Hepatocyte (in vitro differentiated cells): ENCODE measurements around the gene NRG3. TPM values are rescaled to one million over a fixed set of nuclear protein-coding genes. Genes with fewer than 3 reads are reported as not detected.
"Not testable (repeated sequence)": the region's sequence is repeated elsewhere in the genome, so short reads cannot be mapped to it uniquely, and the experiment has no call there.

Experiments used
- DNase-seq: peaks from one replicate; pipeline ENCODE4 v3.0.0-alpha.2; 2016; ENCODE audit warnings: low spot score
- H2AFZ ChIP-seq: fragments of 200-600 bp; sonication (generic); 2 replicates; pipeline ENCODE4 v1.6.0; 2016; ENCODE audit warnings: antibody characterized with exemption, mild to moderate bottlenecking
- H3K27ac ChIP-seq: fragments of 200-600 bp; sonication (generic); 2 replicates; pipeline ENCODE4 v1.5.1; 2016; ENCODE audit warnings: mild to moderate bottlenecking
- H3K27me3 ChIP-seq: fragments of 200-600 bp; sonication (generic); 2 replicates; pipeline ENCODE4 v1.6.1; 2016
- H3K36me3 ChIP-seq: fragments of 200-600 bp; sonication (generic); replicated peaks from 2 replicates; pipeline ENCODE4 v1.5.1; 2016; ENCODE audit warnings: low read depth; ENCODE audit not compliant: insufficient read depth
- H3K4me1 ChIP-seq: fragments of 200-600 bp; sonication (generic); 2 replicates; pipeline ENCODE4 v1.5.1; 2016; ENCODE audit warnings: mild to moderate bottlenecking, moderate library complexity; ENCODE audit not compliant: insufficient read depth
- H3K4me2 ChIP-seq: fragments of 200-600 bp; sonication (generic); 2 replicates; pipeline ENCODE4 v1.6.0; 2016
- H3K4me3 ChIP-seq: fragments of 200-600 bp; sonication (generic); 2 replicates; pipeline ENCODE4 v1.5.1; 2016; ENCODE audit warnings: mild to moderate bottlenecking
- H3K79me2 ChIP-seq: fragments of 200-600 bp; sonication (generic); 2 replicates; pipeline ENCODE4 v1.6.0; 2017; ENCODE audit warnings: mild to moderate bottlenecking
- H3K9me2 ChIP-seq: fragments of 200-600 bp; sonication (generic); replicated peaks from 2 replicates; pipeline ENCODE4 v1.6.0; 2017; ENCODE audit warnings: mild to moderate bottlenecking; ENCODE audit not compliant: insufficient read depth
- H3K9me3 ChIP-seq: fragments of 200-600 bp; sonication (generic); 2 replicates; pipeline ENCODE4 v1.5.1; 2016; ENCODE audit warnings: low read depth, mild to moderate bottlenecking
- H4K20me1 ChIP-seq: fragments of 200-600 bp; sonication (generic); 2 replicates; pipeline ENCODE4 v1.6.0; 2016; ENCODE audit warnings: mild to moderate bottlenecking; ENCODE audit not compliant: insufficient read depth, poor library complexity, severe bottlenecking
- CTCF ChIP-seq: fragments of 200-600 bp; sonication (generic); IDR thresholded peaks from 2 replicates; pipeline ENCODE4 v1.5.1; 2016; ENCODE audit warnings: antibody characterized with exemption, mild to moderate bottlenecking; ENCODE audit not compliant: poor library complexity
- EZH2 ChIP-seq: fragments of 200-600 bp; sonication (generic); IDR thresholded peaks from 2 replicates; pipeline ENCODE4 v1.6.1; 2016; ENCODE audit warnings: antibody characterized with exemption, mild to moderate bottlenecking, borderline replicate concordance
- EZH2phosphoT487 ChIP-seq: fragments of 200-600 bp; sonication (generic); IDR thresholded peaks from one replicate; pipeline ENCODE4 v1.6.1; 2018; ENCODE audit warnings: antibody characterized with exemption, mild to moderate bottlenecking, low read depth, moderate library complexity; ENCODE audit not compliant: unreplicated experiment, severe bottlenecking
- WGBS: methylation state at CpG from one replicate; pipeline ENCODE4 v1.1.6; 2016; ENCODE audit warnings: low lambda C conversion rate; ENCODE audit errors: missing lambda C conversion rate; 5-methylcytosine and 5-hydroxymethylcytosine counted together
- polyA plus RNA-seq: library from polyadenylated mRNA; unstranded; fragments of >200 nt; fragmentation: Nextera tagmentation; extraction: Ambion mirVana; gene quantifications from 2 replicates; pipeline ENCODE4 v1.2.1, GENCODE V29; 2016
- total RNA-seq: library from RNA; depleted of rRNA; stranded (reverse); fragments of >200 nt; gene quantifications from 2 replicates; pipeline ENCODE4 v1.2.3, GENCODE V29; 2014

The NRG3 gene
- total and polyA plus RNA-seq, 2 experiments from 2014 or later: 0.57 to 2.0 TPM

DNA sequence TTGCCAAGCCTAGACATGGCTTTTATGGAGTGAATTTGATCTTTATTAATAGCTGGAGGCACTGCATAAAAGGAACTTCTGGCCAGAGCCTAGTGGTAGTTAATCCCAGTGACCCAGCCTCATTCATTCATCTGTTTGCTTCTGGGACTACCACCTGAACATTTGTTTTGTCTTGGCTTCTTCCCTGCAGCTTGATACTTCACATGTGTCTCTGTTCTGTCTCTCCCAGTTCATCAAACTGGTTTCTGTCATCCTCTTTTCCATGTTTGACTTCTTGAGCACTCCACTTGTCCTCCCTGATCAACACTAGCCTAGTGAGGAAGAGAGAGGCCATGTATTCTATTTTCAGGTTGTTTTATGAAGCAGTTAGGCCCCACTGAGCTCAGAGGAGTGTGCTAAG, 163.6 kb downstream of the NRG3 start:
- H3K4me1 ChIP-seq: no peaks in the 10 kb centered on the region
- no peak overlapping the region for H3K4me2 ChIP-seq
- H3K79me2 ChIP-seq: no peaks in the 10 kb centered on the region
- H3K9me2 ChIP-seq: no peaks in the 10 kb centered on the region
- H3K9me3 ChIP-seq: no peaks in the 10 kb centered on the region
- no peaks in the 10 kb centered on the region for H3K36me3 ChIP-seq
- H3K27ac ChIP-seq: no peak overlapping the region
- DNase-seq: no peak
- TF ChIP-seq EZH2 (no peak), CTCF (no peak), EZH2phosphoT487 (no peak)
- H2AFZ ChIP-seq: no peak overlapping the region
- H4K20me1 ChIP-seq: no peaks in the 10 kb centered on the region
- H3K4me3 ChIP-seq: no peak overlapping the region
- H3K27me3 ChIP-seq: no peaks in the 10 kb centered on the region

GRCh38 chr10:82040336-82040735, 165.3 kb downstream of the NRG3 start:
- Histone ChIP-seq H3K27me3 (no peaks in the 10 kb centered on the region), H4K20me1 (no peaks in the 10 kb centered on the region), H3K4me3 (no peak overlapping the region), H3K79me2 (no peaks in the 10 kb centered on the region), H3K9me3 (no peaks in the 10 kb centered on the region), H3K36me3 (no peaks in the 10 kb centered on the region), H3K9me2 (no peaks in the 10 kb centered on the region), H3K27ac (no peak overlapping the region), H3K4me1 (no peaks in the 10 kb centered on the region), H3K4me2 (no peak overlapping the region), H2AFZ (no peak overlapping the region)
- no peak for DNase-seq
- WGBS: 92% methylated on average over 1 of the region's 1 CpG
- TF ChIP-seq EZH2 (no peak), EZH2phosphoT487 (no peak), CTCF (no peak)

- WGBS: 96% methylated on average over 2 of the region's 2 CpGs
- Histone ChIP-seq H2AFZ (no peak overlapping the region), H3K4me2 (no peak overlapping the region), H3K27ac (no peak overlapping the region), H3K4me3 (no peak overlapping the region), H3K36me3 (no peaks in the 10 kb centered on the region), H4K20me1 (no peaks in the 10 kb centered on the region), H3K4me1 (no peaks in the 10 kb centered on the region), H3K27me3 (no peaks in the 10 kb centered on the region), H3K9me3 (no peaks in the 10 kb centered on the region), H3K79me2 (no peaks in the 10 kb centered on the region), H3K9me2 (no peaks in the 10 kb centered on the region)
- DNase-seq: no peak
- TF ChIP-seq CTCF (no peak), EZH2phosphoT487 (no peak), EZH2 (no peak)
Observed at GRCh38 chr10:82041018-82041417, 166.0 kb downstream of the NRG3 start.

DNA sequence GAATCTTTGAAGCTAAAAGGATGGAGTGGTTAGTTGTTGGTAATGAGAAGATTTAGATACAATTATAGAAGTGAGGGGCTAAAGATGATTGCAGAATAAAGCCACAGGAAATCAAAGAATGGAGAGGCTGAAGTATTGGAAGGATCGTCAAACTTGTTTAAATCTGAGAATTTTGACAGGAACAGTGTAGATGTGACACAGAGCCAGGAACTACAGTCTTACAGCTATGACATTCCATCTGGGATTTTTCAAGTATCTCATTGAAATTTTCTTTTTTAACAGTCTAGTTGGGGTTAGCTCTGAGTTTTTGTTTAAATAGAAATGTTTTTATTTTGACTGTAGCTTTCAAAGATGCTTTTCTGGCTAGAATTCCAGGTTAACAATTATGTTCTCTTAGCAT, 181.4 kb downstream of the NRG3 start:
- no peaks in the 10 kb centered on the region for H4K20me1 ChIP-seq
- no peaks in the 10 kb centered on the region for H3K79me2 ChIP-seq
- no peaks in the 10 kb centered on the region for H3K27me3 ChIP-seq
- 94% methylated on average over 1 of the region's 1 CpG for WGBS
- no peaks in the 10 kb centered on the region for H3K9me2 ChIP-seq
- DNase-seq: no peak
- H3K4me1 ChIP-seq: no peaks in the 10 kb centered on the region
- H3K9me3 ChIP-seq: peaks cover 5% of the 10 kb centered on the region
- TF ChIP-seq CTCF: no peak
- TF ChIP-seq EZH2: no peak
- no peak for TF ChIP-seq EZH2phosphoT487
- no peak overlapping the region for H3K4me3 ChIP-seq
- H3K27ac ChIP-seq: no peak overlapping the region
- H3K36me3 ChIP-seq: no peaks in the 10 kb centered on the region
- H2AFZ ChIP-seq: no peak overlapping the region
- H3K4me2 ChIP-seq: no peak overlapping the region

DNA sequence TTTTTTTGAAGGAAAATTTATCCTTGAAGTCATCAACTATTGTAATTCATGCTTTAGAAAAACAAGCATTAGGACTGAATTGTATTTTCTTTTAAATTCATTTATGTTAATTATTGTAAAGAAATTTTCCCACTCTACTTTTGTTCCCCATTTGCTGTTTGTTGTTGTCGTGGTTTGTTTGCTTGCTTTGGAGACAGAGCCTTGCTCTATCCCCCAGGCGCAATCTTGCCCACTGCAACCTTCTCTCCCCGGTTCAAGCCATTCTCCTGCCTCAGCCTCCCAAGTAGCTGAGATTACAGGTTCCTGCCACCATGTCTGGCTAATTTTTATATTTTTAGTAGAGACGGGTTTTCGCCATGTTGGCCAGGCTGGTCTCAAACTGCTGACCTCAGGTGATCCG, 192.2 kb downstream of the NRG3 start:
- H3K4me3 ChIP-seq, H3K27me3 ChIP-seq, H3K4me1 ChIP-seq, H3K9me3 ChIP-seq, H4K20me1 ChIP-seq, H3K36me3 ChIP-seq, H3K79me2 ChIP-seq, H3K27ac ChIP-seq, H3K9me2 ChIP-seq, H2AFZ ChIP-seq, DNase-seq, H3K4me2 ChIP-seq: not testable (repeated sequence)
- 89% methylated on average over 6 of the region's 6 CpGs for WGBS
